K562 (cell line): ENCODE results near the gene EYA3. TPM values are rescaled to one million over a fixed set of nuclear protein-coding genes. Genes with fewer than 3 reads are reported as not detected.

Experiments
- ARID3B ChIP-seq: fragments of 250-450 bp; sonication (Bioruptor Pico); IDR thresholded peaks from 2 replicates; pipeline ENCODE4 v1.4.0; 2020; ENCODE audit warnings: borderline replicate concordance
- BDP1 ChIP-seq: IDR thresholded peaks from 3 replicates; pipeline ENCODE4 v1.6.1; 2011; ENCODE audit not compliant: insufficient read length, insufficient read depth
- BRF1 ChIP-seq: IDR thresholded peaks from 3 replicates; pipeline ENCODE4 v1.6.1; 2011; ENCODE audit warnings: borderline replicate concordance, mild to moderate bottlenecking; ENCODE audit not compliant: insufficient read length; ENCODE audit errors: extremely low read depth
- CBX8 ChIP-seq: fragments of 200-600 bp; sonication (generic); IDR thresholded peaks from 2 replicates; pipeline ENCODE4 v1.6.1; 2012; ENCODE audit warnings: borderline replicate concordance, mixed run types, low read depth, mild to moderate bottlenecking, moderate library complexity, mixed read lengths, low read length, control low read depth, inconsistent platforms; ENCODE audit not compliant: poor library complexity, severe bottlenecking; ENCODE audit errors: extremely low read depth
- CREB1 ChIP-seq, 2 experiments: sonication (generic) in 1 of 2; formaldehyde crosslinking in 1 of 2; IDR thresholded peaks; 2 replicates each; pipeline versions ENCODE4 v1.6.1 to v1.8.0; 2012 to 2022; ENCODE audit warnings: inconsistent platforms in 1 of 2, mild to moderate bottlenecking in 1 of 2, missing genetic modification reagents in 1 of 2, moderate library complexity in 1 of 2
- CREBBP ChIP-seq: IDR thresholded peaks from one replicate; pipeline ENCODE4 v1.6.1; 2012; ENCODE audit warnings: low read depth, mild to moderate bottlenecking, control low read depth, inconsistent platforms, low read length
- EGR1 ChIP-seq: fragments of 450-650 bp; conservative IDR thresholded peaks from 2 replicates; pipeline ENCODE4 v1.6.1; 2017; ENCODE audit warnings: mild to moderate bottlenecking
- EP300 ChIP-seq: IDR thresholded peaks from 2 replicates; pipeline ENCODE4 v1.6.1; 2012; ENCODE audit warnings: low read length, improper control_type of control experiment
- ETV1 ChIP-seq: fragments of 450-650 bp; conservative IDR thresholded peaks from 2 replicates; pipeline ENCODE4 v1.6.1; 2016; ENCODE audit warnings: missing genetic modification characterization, control low read depth, low read depth, missing compliant biosample characterization
- FOXK1 ChIP-seq: sonication (generic); formaldehyde crosslinking; IDR thresholded peaks from 2 replicates; pipeline ENCODE4 v1.8.0; 2022; ENCODE audit warnings: missing genetic modification reagents, mild to moderate bottlenecking, borderline replicate concordance
- NCOA6 ChIP-seq: fragments of 450-650 bp; IDR thresholded peaks from 2 replicates; pipeline ENCODE4 v1.6.1; 2017; ENCODE audit warnings: mild to moderate bottlenecking
- NFXL1 ChIP-seq: fragments of 450-650 bp; formaldehyde crosslinking; IDR thresholded peaks from 2 replicates; pipeline ENCODE4 v1.4.0; 2021; ENCODE audit warnings: mild to moderate bottlenecking
- PTRF ChIP-seq: fragments of 450-650 bp; IDR thresholded peaks from 2 replicates; pipeline ENCODE4 v1.6.1; 2016; ENCODE audit warnings: mild to moderate bottlenecking, missing genetic modification characterization, missing compliant biosample characterization
- SAFB2 ChIP-seq: fragments of 200-400 bp; formaldehyde crosslinking; IDR thresholded peaks from 2 replicates; pipeline ENCODE4 v1.6.1; 2018; ENCODE audit warnings: borderline replicate concordance, low read length, low read depth, moderate library complexity; ENCODE audit not compliant: severe bottlenecking
- SUPT5H ChIP-seq: fragments of 450-650 bp; IDR thresholded peaks from 2 replicates; pipeline ENCODE4 v1.6.1; 2016
- THAP7 ChIP-seq: fragments of 250-450 bp; sonication (Bioruptor Pico); IDR thresholded peaks from 2 replicates; pipeline ENCODE4 v1.5.0; 2021
- TRIM28 ChIP-seq: fragments of 450-650 bp; IDR thresholded peaks from 2 replicates; pipeline ENCODE4 v1.6.1; 2017
- ZNF609 ChIP-seq: sonication (generic); formaldehyde crosslinking; IDR thresholded peaks from 2 replicates; pipeline ENCODE4 v1.8.1; 2023; ENCODE audit warnings: missing genetic modification reagents, mild to moderate bottlenecking, borderline replicate concordance
- polyA plus RNA-seq, 8 experiments: library from polyadenylated mRNA; depleted of rRNA in 4 of 8; stranded (reverse) in 5 of 8; unstranded in 3 of 8; fragments of >200 nt; fragmentation: Nextera tagmentation in 2 of 8; fragmentation: Illumina TruSeq in 1 of 8; extraction: Ambion mirVana in 2 of 8; extraction: Trizol in 1 of 8; gene quantifications; 2 replicates each; pipeline versions ENCODE4 v1.2.1 to v1.2.3, GENCODE V29; 2011 to 2014; ENCODE audit warnings: inconsistent platforms in 1 of 8, missing spikeins in 1 of 8
- total RNA-seq, 7 experiments: library from RNA; depleted of rRNA in 6 of 7; stranded (reverse); fragments of >200 nt in 6 of 7; fragmentation: Illumina TruSeq in 2 of 7; extraction: Trizol in 2 of 7; gene quantifications; 2 replicates each; pipeline versions ENCODE4 v1.2.1 to v1.2.3, GENCODE V29; 2011 to 2021; ENCODE audit warnings: low replicate concordance in 1 of 7
- TF ChIP-seq, protein P1 (sequence below): fragments of 450-650 bp; formaldehyde crosslinking; conservative IDR thresholded peaks from 2 replicates; pipeline ENCODE4 v1.4.0; 2022; ENCODE audit warnings: mild to moderate bottlenecking, missing genetic modification characterization

The EYA3 gene
- total and polyA plus RNA-seq, 9 of the 15 experiments (the other 6 are each of a cell fraction or from before 2014, with no cell fraction given), result 21.7 to 64.0 (median 43.6) TPM

DNA sequence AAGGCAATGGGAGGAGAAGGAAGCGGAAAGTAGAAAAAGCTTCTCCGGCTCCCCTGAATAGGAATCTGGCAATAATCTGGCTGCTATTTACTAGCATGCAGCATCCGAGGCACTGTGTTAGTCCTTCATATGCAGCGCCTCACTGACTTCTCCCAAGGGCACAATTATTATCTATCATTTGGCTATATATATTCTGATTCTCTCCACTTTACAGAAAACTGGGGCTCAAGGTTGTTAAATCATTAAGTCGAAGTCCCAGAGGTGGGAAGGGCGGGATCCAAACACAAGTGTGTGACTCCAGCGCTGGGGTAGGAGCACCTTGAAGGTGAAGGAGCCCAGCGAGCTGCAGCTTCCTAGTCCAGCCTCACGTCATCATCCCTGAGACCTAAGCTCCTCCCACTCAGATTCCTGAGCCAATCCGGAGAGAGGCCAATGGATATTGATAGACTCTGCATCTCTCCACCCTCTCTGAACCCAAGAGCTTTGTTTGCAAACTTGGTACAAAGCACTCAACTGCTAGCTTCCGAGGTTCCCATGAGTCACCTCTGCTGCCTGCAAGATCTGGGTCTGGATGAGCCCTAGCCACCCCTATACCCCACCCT lies 16.6 kb upstream of the EYA3 start (continued):
- TF ChIP-seq ZNF609 (CRISPR knock-in tag), result no peak
- TF ChIP-seq NCOA6, result no peak
- TF ChIP-seq, protein P1, sequence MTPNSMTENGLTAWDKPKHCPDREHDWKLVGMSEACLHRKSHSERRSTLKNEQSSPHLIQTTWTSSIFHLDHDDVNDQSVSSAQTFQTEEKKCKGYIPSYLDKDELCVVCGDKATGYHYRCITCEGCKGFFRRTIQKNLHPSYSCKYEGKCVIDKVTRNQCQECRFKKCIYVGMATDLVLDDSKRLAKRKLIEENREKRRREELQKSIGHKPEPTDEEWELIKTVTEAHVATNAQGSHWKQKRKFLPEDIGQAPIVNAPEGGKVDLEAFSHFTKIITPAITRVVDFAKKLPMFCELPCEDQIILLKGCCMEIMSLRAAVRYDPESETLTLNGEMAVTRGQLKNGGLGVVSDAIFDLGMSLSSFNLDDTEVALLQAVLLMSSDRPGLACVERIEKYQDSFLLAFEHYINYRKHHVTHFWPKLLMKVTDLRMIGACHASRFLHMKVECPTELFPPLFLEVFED (CRISPR knock-in tag), result no peak
- no peak for TF ChIP-seq NFXL1
- TF ChIP-seq CREBBP, result no peak
- no peak for TF ChIP-seq SAFB2
- TF ChIP-seq CBX8, result no peak
- no peak for TF ChIP-seq PTRF (tag)
- no peak for TF ChIP-seq ARID3B (CRISPR knock-in tag)
- 0 out of 2 replicates have a peak, but pooled peaks have one; percentile 35 for TF ChIP-seq CREB1 (IDR thresholded peaks at IDR 0.05)
- no peak for TF ChIP-seq CREB1 (CRISPR knock-in tag; IDR thresholded peaks at IDR 0.05)
- no peak for TF ChIP-seq FOXK1
- no peak for TF ChIP-seq BRF1
- TF ChIP-seq ETV1 (tag), result no peak
- TF ChIP-seq TRIM28, result no peak
- TF ChIP-seq SUPT5H, result peak; percentile 70
- no peak for TF ChIP-seq THAP7 (CRISPR knock-in tag)
- no peak for TF ChIP-seq EP300
- no peak for TF ChIP-seq BDP1
- no peak for TF ChIP-seq EGR1
